Activated T-cell treated with anti-CD3 and anti-CD28 coated beads, Interleukin-2, amount 50 U/mL, for 24 hours (primary cell): ENCODE data around the gene CDKAL1.
"Not testable (repeated sequence)": the region's sequence is repeated elsewhere in the genome, so short reads cannot be mapped to it uniquely, and the experiment has no call there.

Source experiments
- DNase-seq: peaks from one replicate; pipeline ENCODE4 v3.0.0-alpha.2; 2020
- H3K27ac Mint-ChIP-seq: 2 replicates; pipeline ENCODE4 v1.8.0; 2020; ENCODE audit warnings: mild to moderate bottlenecking, mixed read lengths
- H3K27me3 Mint-ChIP-seq: 2 replicates; pipeline ENCODE4 v1.8.0; 2020; ENCODE audit warnings: mixed read lengths
- H3K36me3 Mint-ChIP-seq: 2 replicates; pipeline ENCODE4 v1.8.0; 2020; ENCODE audit warnings: low read depth, mixed read lengths
- H3K4me1 Mint-ChIP-seq: 2 replicates; pipeline ENCODE4 v1.8.0; 2020; ENCODE audit warnings: low read depth, mixed read lengths
- H3K4me3 Mint-ChIP-seq: 2 replicates; pipeline ENCODE4 v1.8.0; 2020; ENCODE audit warnings: mild to moderate bottlenecking, moderate library complexity, mixed read lengths
- H3K9me3 Mint-ChIP-seq: 2 replicates; pipeline ENCODE4 v1.8.0; 2020; ENCODE audit warnings: mixed read lengths

CDKAL1 gene

GRCh38 chr6:21053612-21054011 is 519.4 kb downstream of the CDKAL1 start:
- Mint-ChIP-seq H3K36me3 (peaks cover 60% of the 10 kb centered on the region), H3K9me3 (peaks cover 33% of the 10 kb centered on the region), H3K4me1 (no peaks in the 10 kb centered on the region), H3K27ac (no peak overlapping the region), H3K27me3 (no peaks in the 10 kb centered on the region), H3K4me3 (no peak overlapping the region)
- DNase-seq = no peak

GRCh38 chr6:21055480-21055879 is 521.2 kb downstream of the CDKAL1 start:
- H3K9me3 Mint-ChIP-seq = peaks cover 39% of the 10 kb centered on the region
- H3K27ac Mint-ChIP-seq = not testable (repeated sequence)

GRCh38 chr6:21061892-21062291 is 527.6 kb downstream of the CDKAL1 start:
- H3K27me3 Mint-ChIP-seq = no peaks in the 10 kb centered on the region
- H3K4me1 Mint-ChIP-seq = no peaks in the 10 kb centered on the region
- peaks cover 64% of the 10 kb centered on the region for H3K36me3 Mint-ChIP-seq
- H3K27ac Mint-ChIP-seq = no peak overlapping the region
- no peak for DNase-seq
- peaks cover 23% of the 10 kb centered on the region for H3K9me3 Mint-ChIP-seq
- H3K4me3 Mint-ChIP-seq = no peak overlapping the region

More at GRCh38 chr6:21055480-21055879, 521.2 kb downstream of the CDKAL1 start:
- H3K27me3 Mint-ChIP-seq, H3K4me1 Mint-ChIP-seq, DNase-seq, H3K4me3 Mint-ChIP-seq: not testable (repeated sequence)
- peaks cover 75% of the 10 kb centered on the region for H3K36me3 Mint-ChIP-seq

GRCh38 chr6:21064756-21065340 is 530.6 kb downstream of the CDKAL1 start:
- Mint-ChIP-seq H3K27me3 (no peaks in the 10 kb centered on the region), H3K4me3 (no peak overlapping the region), H3K27ac (no peak overlapping the region), H3K9me3 (peaks cover 5% of the 10 kb centered on the region), H3K36me3 (peaks cover 56% of the 10 kb centered on the region), H3K4me1 (peaks cover 9% of the 10 kb centered on the region)
- DNase-seq = no peak

GRCh38 chr6:21067521-21067920 is 533.3 kb downstream of the CDKAL1 start:
- Mint-ChIP-seq H3K36me3 (peaks cover 70% of the 10 kb centered on the region), H3K9me3 (peaks cover 22% of the 10 kb centered on the region), H3K27me3 (no peaks in the 10 kb centered on the region), H3K27ac (no peak overlapping the region), H3K4me1 (peaks cover 9% of the 10 kb centered on the region), H3K4me3 (no peak overlapping the region)
- DNase-seq = no peak

GRCh38 chr6:21070620-21071019 is 536.4 kb downstream of the CDKAL1 start:
- peaks cover 9% of the 10 kb centered on the region for H3K4me1 Mint-ChIP-seq
- peaks cover 76% of the 10 kb centered on the region for H3K36me3 Mint-ChIP-seq
- H3K27me3 Mint-ChIP-seq = no peaks in the 10 kb centered on the region
- peaks cover 35% of the 10 kb centered on the region for H3K9me3 Mint-ChIP-seq
- H3K4me3 Mint-ChIP-seq = no peak overlapping the region
- DNase-seq = no peak
- no peak overlapping the region for H3K27ac Mint-ChIP-seq

- Mint-ChIP-seq H3K4me3 (no peak overlapping the region), H3K9me3 (peaks cover 34% of the 10 kb centered on the region)
These were observed 537.7 kb downstream of the CDKAL1 start for GRCh38 chr6:21071780-21072468.

GRCh38 chr6:21073318-21073839 is 539.1 kb downstream of the CDKAL1 start:
- no peaks in the 10 kb centered on the region for H3K4me1 Mint-ChIP-seq
- H3K36me3 Mint-ChIP-seq = peaks cover 72% of the 10 kb centered on the region
- no peak overlapping the region for H3K4me3 Mint-ChIP-seq
- peaks cover 34% of the 10 kb centered on the region for H3K9me3 Mint-ChIP-seq
- no peak overlapping the region for H3K27ac Mint-ChIP-seq
- no peaks in the 10 kb centered on the region for H3K27me3 Mint-ChIP-seq
- no peak for DNase-seq

More at GRCh38 chr6:21071780-21072468, 537.7 kb downstream of the CDKAL1 start:
- Mint-ChIP-seq H3K27me3 (no peaks in the 10 kb centered on the region), H3K4me1 (peaks cover 9% of the 10 kb centered on the region), H3K27ac (no peak overlapping the region), H3K36me3 (peaks cover 75% of the 10 kb centered on the region)
- no peak for DNase-seq

- H3K4me3 Mint-ChIP-seq = no peak overlapping the region
These were observed 540.2 kb downstream of the CDKAL1 start for GRCh38 chr6:21074484-21074883.

GRCh38 chr6:21075986-21076385 is 541.7 kb downstream of the CDKAL1 start:
- Mint-ChIP-seq H3K27ac (no peak overlapping the region), H3K9me3 (peaks cover 26% of the 10 kb centered on the region), H3K36me3 (peaks cover 76% of the 10 kb centered on the region), H3K4me1 (no peaks in the 10 kb centered on the region), H3K4me3 (no peak overlapping the region), H3K27me3 (no peaks in the 10 kb centered on the region)
- DNase-seq = no peak

More at GRCh38 chr6:21074484-21074883, 540.2 kb downstream of the CDKAL1 start:
- Mint-ChIP-seq H3K9me3 (peaks cover 34% of the 10 kb centered on the region), H3K27ac (no peak overlapping the region), H3K36me3 (peaks cover 76% of the 10 kb centered on the region), H3K4me1 (no peaks in the 10 kb centered on the region), H3K27me3 (no peaks in the 10 kb centered on the region)
- no peak for DNase-seq

- DNase-seq = no peak
- no peak overlapping the region for H3K27ac Mint-ChIP-seq
- H3K4me3 Mint-ChIP-seq = no peak overlapping the region
- H3K9me3 Mint-ChIP-seq = peaks cover 7% of the 10 kb centered on the region
- peaks cover 68% of the 10 kb centered on the region for H3K36me3 Mint-ChIP-seq
- H3K4me1 Mint-ChIP-seq = no peaks in the 10 kb centered on the region
- H3K27me3 Mint-ChIP-seq = no peaks in the 10 kb centered on the region
These were observed 544.2 kb downstream of the CDKAL1 start for GRCh38 chr6:21078497-21078896.

- no peak overlapping the region for H3K4me3 Mint-ChIP-seq
- no peaks in the 10 kb centered on the region for H3K4me1 Mint-ChIP-seq
- H3K36me3 Mint-ChIP-seq = peaks cover 67% of the 10 kb centered on the region
- H3K9me3 Mint-ChIP-seq = peaks cover 2% of the 10 kb centered on the region
- no peak overlapping the region for H3K27ac Mint-ChIP-seq
- no peaks in the 10 kb centered on the region for H3K27me3 Mint-ChIP-seq
- DNase-seq = no peak
These were observed 545.3 kb downstream of the CDKAL1 start for GRCh38 chr6:21079468-21080048.

GRCh38 chr6:21080221-21080620 is 546.0 kb downstream of the CDKAL1 start:
- H3K4me1 Mint-ChIP-seq = no peaks in the 10 kb centered on the region
- no peak for DNase-seq
- H3K27me3 Mint-ChIP-seq = no peaks in the 10 kb centered on the region
- H3K27ac Mint-ChIP-seq = no peak overlapping the region
- H3K4me3 Mint-ChIP-seq = no peak overlapping the region
- peaks cover 2% of the 10 kb centered on the region for H3K9me3 Mint-ChIP-seq
- peaks cover 68% of the 10 kb centered on the region for H3K36me3 Mint-ChIP-seq

GRCh38 chr6:21082091-21082490 is 547.8 kb downstream of the CDKAL1 start:
- Mint-ChIP-seq H3K36me3 (peaks cover 72% of the 10 kb centered on the region), H3K27me3 (no peaks in the 10 kb centered on the region), H3K27ac (no peak overlapping the region), H3K4me3 (no peak overlapping the region), H3K9me3 (no peaks in the 10 kb centered on the region), H3K4me1 (no peaks in the 10 kb centered on the region)
- DNase-seq = no peak

- Mint-ChIP-seq H3K4me1 (no peaks in the 10 kb centered on the region), H3K27me3 (no peaks in the 10 kb centered on the region)
These were observed 549.5 kb downstream of the CDKAL1 start for GRCh38 chr6:21083708-21084107.

More at GRCh38 chr6:21083708-21084107, 549.5 kb downstream of the CDKAL1 start:
- no peak for DNase-seq
- Mint-ChIP-seq H3K9me3 (no peaks in the 10 kb centered on the region), H3K4me3 (no peak overlapping the region), H3K36me3 (peaks cover 68% of the 10 kb centered on the region), H3K27ac (no peak overlapping the region)
